ENCODE data around the gene KIFC1. TPM values are rescaled to one million over a fixed set of nuclear protein-coding genes. Genes with fewer than 3 reads are reported as not detected.

The KIFC1 gene
- total and polyA plus RNA-seq, 7 donors, result 0.15 to 1.0 (median 0.22) TPM; not detected in 1

DNA sequence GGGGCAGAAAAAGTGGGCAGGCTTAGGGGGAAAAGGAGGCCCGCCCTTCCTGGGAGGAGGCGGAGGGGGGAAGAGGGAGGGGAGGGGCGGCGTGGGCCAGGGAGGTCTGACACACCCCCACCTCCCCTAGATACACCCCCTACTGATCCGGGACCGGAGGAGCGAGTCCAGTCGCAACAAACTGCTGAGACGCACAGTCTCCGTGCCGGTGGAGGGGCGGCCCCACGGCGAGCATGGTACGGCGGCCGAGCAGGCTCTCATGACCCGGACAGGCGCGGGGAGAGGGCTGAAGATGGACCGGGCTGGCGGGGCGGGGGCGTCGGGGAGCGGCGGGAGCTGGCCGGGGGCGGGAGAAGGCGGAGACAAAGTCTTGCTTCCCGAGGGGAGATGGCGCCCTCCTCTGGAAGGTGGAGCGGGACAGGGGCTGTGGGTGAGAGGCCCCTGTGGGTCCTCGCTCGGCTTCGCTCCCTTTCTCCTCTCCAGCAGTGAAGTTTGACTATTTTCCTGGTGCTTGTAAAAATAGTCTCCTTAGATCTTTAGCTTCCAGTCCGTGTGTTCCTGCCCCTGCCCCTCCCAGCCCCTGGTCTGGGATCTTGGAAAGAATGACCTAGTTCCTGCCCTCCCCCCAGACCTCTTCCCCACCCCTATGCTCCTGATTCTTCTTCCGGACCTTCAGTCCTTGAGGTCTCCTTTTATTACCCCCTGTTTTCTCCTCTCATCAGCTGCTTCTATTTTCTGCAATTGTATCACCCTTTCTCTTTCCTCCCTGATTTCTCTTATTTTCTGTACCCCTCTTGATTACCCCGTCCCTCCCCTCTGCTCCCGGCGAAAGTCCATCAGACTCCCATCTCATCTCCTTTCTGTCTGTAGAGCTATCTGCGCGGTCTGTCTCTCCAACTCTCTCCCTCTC lies 34.3 kb downstream of the KIFC1 start:
- peak; percentile 82 to 88 (median 84) for ATAC-seq
- no peaks in the 10 kb centered on the region for H3K36me3 ChIP-seq (ENCODE audit: insufficient read depth in 1 of 2, low read depth in 1 of 2)
- no peaks in the 10 kb centered on the region for H3K9me3 ChIP-seq
- peak overlapping the region; percentile 85 for H3K27ac ChIP-seq
- H3K27me3 ChIP-seq (ENCODE audit: insufficient read depth in 3 of 3, low read length in 2 of 3), result no peaks in the 10 kb centered on the region
- peak overlapping the region; percentile 73 for H3K4me3 ChIP-seq
- WGBS, 3 donors, result 2 to 3% (median 2%) methylated on average over 37 to 43 of the region's 43 CpGs
- H3K4me1 ChIP-seq, result peaks cover 18% of the 10 kb centered on the region
- intact Hi-C loops (cut with DNase I), result loop anchor here in 1 of 2 donors (5.0 kb wide), 1 partner anchor 34 kb away; the partner anchor contains the start of gene KIFC1
- peak; percentile 52 for TF ChIP-seq CTCF (IDR thresholded peaks at IDR 0.05)
- peak; percentile 88 to 93 for DNase-seq

- Histone ChIP-seq H3K36me3 (ENCODE audit: insufficient read depth in 1 of 2, low read depth in 1 of 2) (no peaks in the 10 kb centered on the region), H3K4me3 (peak overlapping the region; percentile 73), H3K9me3 (no peaks in the 10 kb centered on the region), H3K4me1 (peaks cover 18% of the 10 kb centered on the region), H3K27me3 (ENCODE audit: insufficient read depth in 3 of 3, low read length in 2 of 3) (no peaks in the 10 kb centered on the region), H3K27ac (peak overlapping the region; percentile 85)
- no peak for TF ChIP-seq CTCF (IDR thresholded peaks at IDR 0.05)
- 18 to 27% (median 21%) methylated on average over 12 of the region's 12 CpGs for WGBS, 3 donors
- DNase-seq (no peak), ATAC-seq (no peak)
- intact Hi-C loops (cut with DNase I), result loop anchor here in 1 of 2 donors (5.0 kb wide), 1 partner anchor 35 kb away; the partner anchor contains the start of gene KIFC1
Observed at GRCh38 chr6:33426590-33427511, 35.2 kb downstream of the KIFC1 start.

DNA sequence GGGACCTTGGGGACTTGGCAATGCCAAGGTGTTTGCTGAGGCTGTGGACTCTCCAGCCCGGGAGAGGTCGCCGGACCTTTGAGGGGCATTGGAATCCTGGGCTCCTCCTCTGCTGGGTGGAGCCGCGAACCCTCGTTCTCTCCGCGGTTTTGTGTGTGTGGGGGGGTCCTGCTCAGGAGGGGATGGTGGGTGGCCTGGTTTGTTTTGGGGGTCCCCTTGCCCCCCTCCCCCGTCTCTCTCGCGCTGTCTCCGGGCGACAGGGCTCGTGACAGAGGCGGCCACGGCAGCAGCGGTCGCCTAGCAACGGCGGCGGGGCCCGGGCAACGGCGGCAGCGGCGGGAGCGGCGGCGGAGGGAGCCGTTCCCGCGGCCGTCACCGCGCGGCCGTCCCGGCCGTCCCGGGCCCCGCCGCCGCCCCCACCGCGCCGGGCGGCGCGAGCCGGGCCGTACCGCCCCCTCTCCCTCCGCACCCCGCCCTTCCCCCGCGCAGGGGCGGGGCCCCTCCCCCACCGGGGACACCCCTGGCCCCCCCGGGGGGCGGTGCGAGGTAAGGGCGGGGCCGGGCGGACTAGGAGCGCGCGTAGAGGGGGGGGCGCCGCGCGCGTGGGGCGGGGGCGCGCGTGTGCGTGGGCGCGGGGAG lies 36.1 kb downstream of the KIFC1 start:
- DNase-seq (peak; percentile 56 to 77), ATAC-seq (peak in 2 of 4 donors; percentile 17 to 35)
- Histone ChIP-seq H3K9me3 (no peaks in the 10 kb centered on the region), H3K4me1 (peaks cover 18% of the 10 kb centered on the region), H3K27ac (no peak overlapping the region), H3K36me3 (ENCODE audit: insufficient read depth in 1 of 2, low read depth in 1 of 2) (no peaks in the 10 kb centered on the region), H3K27me3 (ENCODE audit: insufficient read depth in 3 of 3, low read length in 2 of 3) (no peaks in the 10 kb centered on the region), H3K4me3 (peak overlapping the region; percentile 73)
- 0 to 1% (median 0%) methylated on average over 7 to 67 of the region's 79 CpGs for WGBS, 3 donors
- no peak for TF ChIP-seq CTCF (IDR thresholded peaks at IDR 0.05)
- intact Hi-C loops (cut with DNase I), result loop anchor here in 1 of 2 donors (5.0 kb wide), 1 partner anchor 35 kb away; the partner anchor contains the start of gene KIFC1

- Histone ChIP-seq H3K27me3 (ENCODE audit: insufficient read depth in 3 of 3, low read length in 2 of 3) (no peaks in the 10 kb centered on the region), H3K4me3 (peak overlapping the region; percentile 73), H3K4me1 (peaks cover 18% of the 10 kb centered on the region), H3K27ac (peak overlapping the region; percentile 41), H3K36me3 (ENCODE audit: insufficient read depth in 1 of 2, low read depth in 1 of 2) (no peaks in the 10 kb centered on the region), H3K9me3 (no peaks in the 10 kb centered on the region)
- WGBS, 3 donors, result 10 to 21% (median 10%) methylated on average over 19 to 33 of the region's 33 CpGs
- intact Hi-C loops (cut with DNase I), result loop anchor here in 1 of 2 donors (5.0 kb wide), 1 partner anchor 36 kb away; the partner anchor contains the start of gene KIFC1
- DNase-seq, result no peak
- ATAC-seq, result no peak
- TF ChIP-seq CTCF (IDR thresholded peaks at IDR 0.05), result no peak
Observed at GRCh38 chr6:33428224-33428965, 36.8 kb downstream of the KIFC1 start.

Data from psoas muscle (tissue), 8 donors.